ENCODE measurements around the gene PHACTR1.

Gene PHACTR1

DNA sequence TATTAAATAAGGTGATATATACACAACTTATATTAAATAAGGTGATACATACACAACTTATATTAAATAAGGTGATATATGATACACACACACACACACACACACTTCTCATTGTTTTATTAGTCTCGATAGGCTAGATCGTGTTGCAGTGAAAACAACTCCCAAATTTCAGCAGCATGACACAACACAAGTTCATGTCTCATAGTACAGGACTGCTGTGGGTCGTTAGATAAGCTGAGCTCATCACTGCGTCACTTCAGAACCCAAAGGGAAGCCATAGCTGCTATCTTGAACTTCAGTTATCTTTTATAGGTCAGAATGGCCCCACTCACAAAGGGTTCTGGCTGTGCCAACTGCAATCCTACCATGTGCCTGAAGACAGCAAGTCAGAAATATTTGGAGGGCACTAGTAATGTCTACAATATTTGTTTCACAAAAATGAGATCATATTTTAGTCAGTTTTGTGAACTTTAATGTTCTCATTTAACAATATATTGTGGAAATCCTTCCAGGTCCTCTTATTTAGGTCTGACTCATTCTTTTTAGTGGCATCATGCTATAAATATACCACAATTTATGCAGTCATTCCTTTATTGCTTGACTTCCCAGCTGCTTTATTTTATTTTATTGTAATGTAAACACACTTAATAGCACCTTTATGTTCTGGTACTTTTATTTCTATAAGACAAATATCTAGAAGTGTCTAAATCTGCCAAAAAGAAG is 290.2 kb downstream of the PHACTR1 start:
- TF ChIP-seq, protein P1, sequence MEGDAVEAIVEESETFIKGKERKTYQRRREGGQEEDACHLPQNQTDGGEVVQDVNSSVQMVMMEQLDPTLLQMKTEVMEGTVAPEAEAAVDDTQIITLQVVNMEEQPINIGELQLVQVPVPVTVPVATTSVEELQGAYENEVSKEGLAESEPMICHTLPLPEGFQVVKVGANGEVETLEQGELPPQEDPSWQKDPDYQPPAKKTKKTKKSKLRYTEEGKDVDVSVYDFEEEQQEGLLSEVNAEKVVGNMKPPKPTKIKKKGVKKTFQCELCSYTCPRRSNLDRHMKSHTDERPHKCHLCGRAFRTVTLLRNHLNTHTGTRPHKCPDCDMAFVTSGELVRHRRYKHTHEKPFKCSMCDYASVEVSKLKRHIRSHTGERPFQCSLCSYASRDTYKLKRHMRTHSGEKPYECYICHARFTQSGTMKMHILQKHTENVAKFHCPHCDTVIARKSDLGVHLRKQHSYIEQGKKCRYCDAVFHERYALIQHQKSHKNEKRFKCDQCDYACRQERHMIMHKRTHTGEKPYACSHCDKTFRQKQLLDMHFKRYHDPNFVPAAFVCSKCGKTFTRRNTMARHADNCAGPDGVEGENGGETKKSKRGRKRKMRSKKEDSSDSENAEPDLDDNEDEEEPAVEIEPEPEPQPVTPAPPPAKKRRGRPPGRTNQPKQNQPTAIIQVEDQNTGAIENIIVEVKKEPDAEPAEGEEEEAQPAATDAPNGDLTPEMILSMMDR (IDR thresholded peaks at IDR 0.05): no peak
- Histone ChIP-seq H2AFZ (no peak overlapping the region), H3K79me2 (no peaks in the 10 kb centered on the region)

GRCh38 chr6:13007744-13008143 is 291.2 kb downstream of the PHACTR1 start:
- TF ChIP-seq, protein P1 (IDR thresholded peaks at IDR 0.05): no peak
- no peaks in the 10 kb centered on the region for H3K9me3 ChIP-seq (ENCODE audit: control insufficient read depth, low read length)

More for the DNA sequence above, 290.2 kb downstream of the PHACTR1 start:
- no peaks in the 10 kb centered on the region for H3K9me3 ChIP-seq (ENCODE audit: control insufficient read depth, low read length)
- H3K36me3 ChIP-seq (ENCODE audit: control insufficient read depth, insufficient read depth, low read length): no peaks in the 10 kb centered on the region
- no peak overlapping the region for H3K9ac ChIP-seq
- H3K27ac ChIP-seq: no peak overlapping the region
- H3K4me3 ChIP-seq (ENCODE audit: low read depth, low read length): no peak overlapping the region
- H3K4me2 ChIP-seq (ENCODE audit: low read length): no peak overlapping the region
- no peaks in the 10 kb centered on the region for H3K4me1 ChIP-seq
- H3K27me3 ChIP-seq (ENCODE audit: control insufficient read depth, insufficient read depth, low read length): no peaks in the 10 kb centered on the region

DNA sequence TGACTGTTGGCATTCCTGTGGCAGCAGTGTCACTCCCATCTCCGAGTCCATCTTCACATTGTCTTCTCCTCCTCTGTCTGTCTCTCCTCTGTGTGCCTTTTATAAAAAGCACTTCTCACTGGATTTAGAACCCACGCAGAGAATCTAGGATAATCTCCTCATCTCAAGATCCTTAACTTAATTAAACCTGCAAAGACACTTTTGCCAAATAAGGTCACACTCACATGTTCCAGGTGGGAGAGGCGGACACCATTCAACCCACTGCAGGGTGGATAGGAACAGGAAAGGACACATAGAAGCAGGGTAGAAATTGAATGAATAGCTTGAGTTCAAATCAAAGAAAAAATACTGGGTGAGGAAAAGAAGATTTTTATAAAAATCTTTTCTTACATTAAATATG is 292.5 kb downstream of the PHACTR1 start:
- TF ChIP-seq, protein P1 (IDR thresholded peaks at IDR 0.05): no peak

More at GRCh38 chr6:13007744-13008143, 291.2 kb downstream of the PHACTR1 start:
- H3K9ac ChIP-seq: no peak overlapping the region
- no peak overlapping the region for H3K4me2 ChIP-seq (ENCODE audit: low read length)
- H3K4me3 ChIP-seq (ENCODE audit: low read depth, low read length): no peak overlapping the region
- H3K27me3 ChIP-seq (ENCODE audit: control insufficient read depth, insufficient read depth, low read length): no peaks in the 10 kb centered on the region
- H3K36me3 ChIP-seq (ENCODE audit: control insufficient read depth, insufficient read depth, low read length): no peaks in the 10 kb centered on the region
- no peak overlapping the region for H3K27ac ChIP-seq
- no peaks in the 10 kb centered on the region for H3K79me2 ChIP-seq
- no peak overlapping the region for H2AFZ ChIP-seq
- no peaks in the 10 kb centered on the region for H3K4me1 ChIP-seq

GRCh38 chr6:13009461-13009860 is 292.9 kb downstream of the PHACTR1 start:
- no peaks in the 10 kb centered on the region for H3K36me3 ChIP-seq (ENCODE audit: control insufficient read depth, insufficient read depth, low read length)
- no peaks in the 10 kb centered on the region for H3K4me1 ChIP-seq
- no peak overlapping the region for H3K27ac ChIP-seq
- H3K4me2 ChIP-seq (ENCODE audit: low read length): no peak overlapping the region
- TF ChIP-seq, protein P1 (IDR thresholded peaks at IDR 0.05): no peak
- H3K27me3 ChIP-seq (ENCODE audit: control insufficient read depth, insufficient read depth, low read length): peaks cover 4% of the 10 kb centered on the region
- H3K4me3 ChIP-seq (ENCODE audit: low read depth, low read length): no peak overlapping the region
- H2AFZ ChIP-seq: no peak overlapping the region
- no peaks in the 10 kb centered on the region for H3K79me2 ChIP-seq
- H3K9me3 ChIP-seq (ENCODE audit: control insufficient read depth, low read length): no peaks in the 10 kb centered on the region
- H3K9ac ChIP-seq: no peak overlapping the region

More for the DNA sequence above, 292.5 kb downstream of the PHACTR1 start:
- Histone ChIP-seq H3K36me3 (ENCODE audit: control insufficient read depth, insufficient read depth, low read length) (no peaks in the 10 kb centered on the region), H3K27ac (no peak overlapping the region), H2AFZ (no peak overlapping the region), H3K9me3 (ENCODE audit: control insufficient read depth, low read length) (no peaks in the 10 kb centered on the region), H3K4me2 (ENCODE audit: low read length) (no peak overlapping the region), H3K27me3 (ENCODE audit: control insufficient read depth, insufficient read depth, low read length) (peaks cover 4% of the 10 kb centered on the region), H3K4me1 (no peaks in the 10 kb centered on the region), H3K9ac (no peak overlapping the region), H3K4me3 (ENCODE audit: low read depth, low read length) (no peak overlapping the region), H3K79me2 (no peaks in the 10 kb centered on the region)
